ENCODE data around the gene ATP13A3. TPM values are rescaled to one million over a fixed set of nuclear protein-coding genes. Genes with fewer than 3 reads are reported as not detected.

Gene ATP13A3
- total and polyA plus RNA-seq, 2 experiments from 2014 or later: 20.0 to 202 TPM

- H3F3A ChIP-seq (replicated peaks; ENCODE audit: low read depth): no peaks in the 10 kb centered on the region
- no peak overlapping the region for H3K4me2 ChIP-seq
- no peak for DNase-seq (ENCODE audit: low spot score)
- H3K9me3 Mint-ChIP-seq: no peaks in the 10 kb centered on the region
- no peaks in the 10 kb centered on the region for H3K9me2 ChIP-seq (ENCODE audit: insufficient read depth)
- no peaks in the 10 kb centered on the region for H3K36me3 Mint-ChIP-seq (ENCODE audit: low read depth)
- H3K4me3 Mint-ChIP-seq: no peak overlapping the region
- H3K79me2 ChIP-seq (replicated peaks; ENCODE audit: insufficient read depth): no peaks in the 10 kb centered on the region
- no peak overlapping the region for H3K27ac ChIP-seq (ENCODE audit: low read depth)
- H2AFZ ChIP-seq: no peak overlapping the region
- no peaks in the 10 kb centered on the region for H3K36me3 ChIP-seq (ENCODE audit: insufficient read depth)
- no peak for TF ChIP-seq POLR2AphosphoS5 (IDR thresholded peaks at IDR 0.05; ENCODE audit: low read depth)
- no peak for TF ChIP-seq ZNF331 (CRISPR knock-in tag; IDR thresholded peaks at IDR 0.05; ENCODE audit: low read depth)
- no peak for TF ChIP-seq NANOG (IDR thresholded peaks at IDR 0.05; ENCODE audit: borderline replicate concordance)
- no peak for TF ChIP-seq ZNF462 (CRISPR knock-in tag; IDR thresholded peaks at IDR 0.05)
- H3K27ac Mint-ChIP-seq: no peak overlapping the region
- no peaks in the 10 kb centered on the region for H4K20me1 ChIP-seq (replicated peaks; ENCODE audit: insufficient read depth)
- no peak overlapping the region for H3K4me3 ChIP-seq
- peaks cover 8% of the 10 kb centered on the region for H3K27me3 Mint-ChIP-seq (ENCODE audit: insufficient read depth, low read depth, poor library complexity)
- no peaks in the 10 kb centered on the region for H3K4me1 Mint-ChIP-seq
- H3K4me1 ChIP-seq (ENCODE audit: insufficient read depth): no peaks in the 10 kb centered on the region
- H3K27me3 ChIP-seq (ENCODE audit: insufficient read depth): no peaks in the 10 kb centered on the region
- no peak for ATAC-seq
Measured at GRCh38 chr3:194527726-194528125, 40.9 kb upstream of the ATP13A3 start.

GRCh38 chr3:194526164-194526563 lies 39.4 kb upstream of the ATP13A3 start:
- Histone ChIP-seq H3K4me1 (ENCODE audit: insufficient read depth) (no peaks in the 10 kb centered on the region), H4K20me1 (replicated peaks; ENCODE audit: insufficient read depth) (no peaks in the 10 kb centered on the region), H3K27ac (ENCODE audit: low read depth) (no peak overlapping the region), H2AFZ (no peak overlapping the region), H3K9me2 (ENCODE audit: insufficient read depth) (no peaks in the 10 kb centered on the region), H3F3A (replicated peaks; ENCODE audit: low read depth) (no peaks in the 10 kb centered on the region), H3K4me2 (no peak overlapping the region), H3K4me3 (no peak overlapping the region), H3K36me3 (ENCODE audit: insufficient read depth) (no peaks in the 10 kb centered on the region), H3K79me2 (replicated peaks; ENCODE audit: insufficient read depth) (no peaks in the 10 kb centered on the region), H3K27me3 (ENCODE audit: insufficient read depth) (no peaks in the 10 kb centered on the region)
- DNase-seq (ENCODE audit: low spot score): no peak
- Mint-ChIP-seq H3K4me1 (no peaks in the 10 kb centered on the region), H3K27me3 (ENCODE audit: insufficient read depth, low read depth, poor library complexity) (peaks cover 8% of the 10 kb centered on the region), H3K36me3 (ENCODE audit: low read depth) (no peaks in the 10 kb centered on the region), H3K9me3 (no peaks in the 10 kb centered on the region), H3K27ac (no peak overlapping the region), H3K4me3 (no peak overlapping the region)
- ATAC-seq: no peak
- TF ChIP-seq EZH2 (IDR thresholded peaks at IDR 0.05; ENCODE audit: low read depth, unreplicated experiment) (no peak), EZH2phosphoT487 (IDR thresholded peaks at IDR 0.05; ENCODE audit: unreplicated experiment) (no peak)
